ENCODE measurements around the gene PRPF39. TPM values are rescaled to one million over a fixed set of nuclear protein-coding genes. Genes with fewer than 3 reads are reported as not detected.
A peak's percentile ranks its signal among the peaks of the same experiment; 100 is the strongest.

PRPF39 gene
- total and polyA plus RNA-seq, 2 of the 13 experiments (the other 11 are each of a cell fraction or from before 2014, with no cell fraction given) = 44.2 to 65.0 TPM

DNA sequence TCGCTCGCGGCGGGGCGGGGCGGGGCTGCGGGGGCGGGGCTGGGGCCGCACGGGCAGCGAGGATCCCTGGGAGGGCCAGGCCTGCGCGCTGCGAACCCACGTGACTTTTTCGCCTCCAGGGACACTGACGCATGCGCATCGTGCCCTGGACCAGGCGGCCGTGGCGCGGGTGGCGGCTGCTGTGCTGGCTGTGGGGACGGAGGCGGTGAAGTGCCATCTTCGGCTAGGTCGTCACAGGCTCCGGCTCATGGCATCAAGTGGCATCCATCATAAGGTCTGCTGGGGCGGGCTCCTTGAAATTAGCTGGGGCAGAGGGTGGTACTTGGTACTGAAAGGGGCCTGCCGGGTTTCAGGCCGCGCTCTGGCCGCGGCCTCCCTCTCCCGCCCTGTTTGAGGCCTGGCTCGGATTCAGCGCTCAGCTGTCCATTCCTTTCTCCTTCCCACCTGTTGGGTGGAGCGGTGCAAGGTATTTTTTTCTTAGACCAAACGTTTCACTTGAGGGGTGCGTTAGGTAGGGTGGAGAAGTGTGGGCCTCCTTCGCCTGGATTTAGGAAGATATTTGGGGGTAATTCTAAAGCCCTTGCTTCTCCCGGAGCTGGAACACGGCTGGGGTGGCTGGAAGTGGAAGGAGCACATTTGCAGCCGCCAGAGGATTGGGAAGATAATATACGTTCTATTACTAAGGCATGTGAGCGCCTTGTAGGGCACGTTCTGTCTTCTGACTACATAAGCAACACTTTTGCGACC lies at the start of gene PRPF39 (continued):
- TF ChIP-seq, protein P1, sequence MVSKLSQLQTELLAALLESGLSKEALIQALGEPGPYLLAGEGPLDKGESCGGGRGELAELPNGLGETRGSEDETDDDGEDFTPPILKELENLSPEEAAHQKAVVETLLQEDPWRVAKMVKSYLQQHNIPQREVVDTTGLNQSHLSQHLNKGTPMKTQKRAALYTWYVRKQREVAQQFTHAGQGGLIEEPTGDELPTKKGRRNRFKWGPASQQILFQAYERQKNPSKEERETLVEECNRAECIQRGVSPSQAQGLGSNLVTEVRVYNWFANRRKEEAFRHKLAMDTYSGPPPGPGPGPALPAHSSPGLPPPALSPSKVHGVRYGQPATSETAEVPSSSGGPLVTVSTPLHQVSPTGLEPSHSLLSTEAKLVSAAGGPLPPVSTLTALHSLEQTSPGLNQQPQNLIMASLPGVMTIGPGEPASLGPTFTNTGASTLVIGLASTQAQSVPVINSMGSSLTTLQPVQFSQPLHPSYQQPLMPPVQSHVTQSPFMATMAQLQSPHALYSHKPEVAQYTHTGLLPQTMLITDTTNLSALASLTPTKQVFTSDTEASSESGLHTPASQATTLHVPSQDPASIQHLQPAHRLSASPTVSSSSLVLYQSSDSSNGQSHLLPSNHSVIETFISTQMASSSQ (IDR thresholded peaks at IDR 0.05; ENCODE audit: low read depth) = no peak
- TF ChIP-seq, protein P1 (CRISPR knock-in tag; IDR thresholded peaks at IDR 0.05; ENCODE audit: borderline replicate concordance) = peak; percentile 28; the same call in 1 of the 2 replicates
- no peak for TF ChIP-seq ZNF773 (CRISPR knock-in tag; IDR thresholded peaks at IDR 0.05; ENCODE audit: borderline replicate concordance)
- TF ChIP-seq RERE (CRISPR knock-in tag; IDR thresholded peaks at IDR 0.05; ENCODE audit: low read depth) = no peak
- no peak for TF ChIP-seq ARNT (IDR thresholded peaks at IDR 0.05)
- no peak for TF ChIP-seq ATF7 (IDR thresholded peaks at IDR 0.05)
- no peak for TF ChIP-seq ATF7 (CRISPR knock-in tag; IDR thresholded peaks at IDR 0.05)
- TF ChIP-seq, protein P2, sequence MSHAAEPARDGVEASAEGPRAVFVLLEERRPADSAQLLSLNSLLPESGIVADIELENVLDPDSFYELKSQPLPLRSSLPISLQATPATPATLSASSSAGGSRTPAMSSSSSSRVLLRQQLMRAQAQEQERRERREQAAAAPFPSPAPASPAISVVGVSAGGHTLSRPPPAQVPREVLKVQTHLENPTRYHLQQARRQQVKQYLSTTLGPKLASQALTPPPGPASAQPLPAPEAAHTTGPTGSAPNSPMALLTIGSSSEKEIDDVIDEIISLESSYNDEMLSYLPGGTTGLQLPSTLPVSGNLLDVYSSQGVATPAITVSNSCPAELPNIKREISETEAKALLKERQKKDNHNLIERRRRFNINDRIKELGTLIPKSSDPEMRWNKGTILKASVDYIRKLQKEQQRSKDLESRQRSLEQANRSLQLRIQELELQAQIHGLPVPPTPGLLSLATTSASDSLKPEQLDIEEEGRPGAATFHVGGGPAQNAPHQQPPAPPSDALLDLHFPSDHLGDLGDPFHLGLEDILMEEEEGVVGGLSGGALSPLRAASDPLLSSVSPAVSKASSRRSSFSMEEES (CRISPR knock-in tag; IDR thresholded peaks at IDR 0.05) = 0 out of 2 replicates have a peak, but pooled peaks have one; percentile 63
- peak; percentile 32; the same call in 1 of the 2 replicates for TF ChIP-seq PITX1 (CRISPR knock-in tag; IDR thresholded peaks at IDR 0.05)
- TF ChIP-seq ATF6 (CRISPR knock-in tag; conservative IDR thresholded peaks at IDR 0.05) = no peak
- TF ChIP-seq ZNF644 (CRISPR knock-in tag; IDR thresholded peaks at IDR 0.05; ENCODE audit: low read depth) = no peak
- no peak for TF ChIP-seq GATAD2A (CRISPR knock-in tag; IDR thresholded peaks at IDR 0.05)
- TF ChIP-seq ZNF24 (IDR thresholded peaks at IDR 0.05) = peak; percentile 22; the same call in 1 of the 2 replicates
- no peak for TF ChIP-seq GPN1 (CRISPR knock-in tag; IDR thresholded peaks at IDR 0.05; ENCODE audit: borderline replicate concordance)
- TF ChIP-seq ZNF570 (CRISPR knock-in tag; IDR thresholded peaks at IDR 0.05; ENCODE audit: borderline replicate concordance) = no peak
- TF ChIP-seq ZNF501 (CRISPR knock-in tag; IDR thresholded peaks at IDR 0.05) = peak; percentile 71; the same call in 1 of the 2 replicates
- no peak for TF ChIP-seq ZNF329 (CRISPR knock-in tag; IDR thresholded peaks at IDR 0.05; ENCODE audit: low read depth)
- TF ChIP-seq ZBTB21 (CRISPR knock-in tag; IDR thresholded peaks at IDR 0.05) = no peak

Measured in HepG2 (cell line).